IMR-90 (cell line): ENCODE data around the gene RC3H1.

ENCODE experiments used
- CHD1 ChIP-seq: IDR thresholded peaks from 2 replicates; pipeline ENCODE4 v1.6.1; 2012; ENCODE audit warnings: low read depth, low read length, improper control_type of control experiment
- CTCF ChIP-seq: conservative IDR thresholded peaks from 2 replicates; pipeline ENCODE4 v1.5.1; 2012; ENCODE audit warnings: mild to moderate bottlenecking, low read depth, low read length, improper control_type of control experiment
- POLR2A ChIP-seq: IDR thresholded peaks from 2 replicates; pipeline ENCODE4 v1.6.1; 2012; ENCODE audit warnings: mild to moderate bottlenecking, low read depth, low read length
- RAD21 ChIP-seq: IDR thresholded peaks from 2 replicates; pipeline ENCODE4 v1.6.1; 2012; ENCODE audit warnings: low read length, improper control_type of control experiment
- RCOR1 ChIP-seq: IDR thresholded peaks from 2 replicates; pipeline ENCODE4 v1.6.1; 2012; ENCODE audit warnings: mild to moderate bottlenecking, low read length, improper control_type of control experiment; ENCODE audit not compliant: insufficient replicate concordance
- RFX5 ChIP-seq: IDR thresholded peaks from 2 replicates; pipeline ENCODE4 v1.8.0; 2012; ENCODE audit warnings: low read depth, mild to moderate bottlenecking, low read length, moderate library complexity

- no peak for TF ChIP-seq CTCF
- no peak for TF ChIP-seq RAD21
- no peak for TF ChIP-seq POLR2A
- TF ChIP-seq RCOR1 = no peak
- TF ChIP-seq RFX5 = no peak
- TF ChIP-seq CHD1 = no peak
These were observed 34.1 kb downstream of the RC3H1 start for GRCh38 chr1:173988068-173988467.
